Measurements from ENCODE around the gene PSME3. TPM values are rescaled to one million over a fixed set of nuclear protein-coding genes. Genes with fewer than 3 reads are reported as not detected.

Gene PSME3
- total RNA-seq, 1 experiment from 2014 or later = 192 TPM

GRCh38 chr17:42878123-42878880 is 45.1 kb downstream of the PSME3 start:
- POLR2A ChIA-PET = interaction anchor here (0.6 kb wide), 1 partner anchor 18 kb away, joined by 3 read pairs; no protein-coding TSS in a partner anchor

GRCh38 chr17:42878924-42879595 is 45.9 kb downstream of the PSME3 start:
- peaks cover 32% of the 10 kb centered on the region for H3K27me3 Mint-ChIP-seq (ENCODE audit: low read depth)
- no peak overlapping the region for H3K27ac Mint-ChIP-seq
- DNase-seq (ENCODE audit: low spot score) (no peak), ATAC-seq (no peak)
- H3K4me3 Mint-ChIP-seq = no peak overlapping the region
- H3K9me3 Mint-ChIP-seq = no peaks in the 10 kb centered on the region
- no peaks in the 10 kb centered on the region for H3K36me3 Mint-ChIP-seq
- peaks cover 26% of the 10 kb centered on the region for H3K4me1 Mint-ChIP-seq
- ChIA-PET POLR2A (interaction anchor here (0.6 to 1.0 kb wide), 3 partner anchors 19 to 62 kb away, joined by 3 to 4 read pairs (median 3); no protein-coding TSS in a partner anchor), CTCF (interaction anchor here (0.5 to 1.9 kb wide), 11 partner anchors 10 to 119 kb away, joined by 3 to 9 read pairs (median 3); partner anchors contain the start of genes BECN1 and RPL27)
- no peak for TF ChIP-seq MAX (CRISPR knock-in tag; IDR thresholded peaks at IDR 0.05)
- no peak for TF ChIP-seq MYBL2 (CRISPR knock-in tag; IDR thresholded peaks at IDR 0.05)
- TF ChIP-seq FOXK1 (CRISPR knock-in tag; IDR thresholded peaks at IDR 0.05) = no peak
- no peak for TF ChIP-seq FOXP4 (CRISPR knock-in tag; IDR thresholded peaks at IDR 0.05)
- no peak for TF ChIP-seq ZNF232 (CRISPR knock-in tag; IDR thresholded peaks at IDR 0.05)
- no peak for TF ChIP-seq FOXJ3 (CRISPR knock-in tag; IDR thresholded peaks at IDR 0.05; ENCODE audit: borderline replicate concordance)
- no peak for TF ChIP-seq JAZF1 (CRISPR knock-in tag; IDR thresholded peaks at IDR 0.05)
- TF ChIP-seq ZNF317 (CRISPR knock-in tag; IDR thresholded peaks at IDR 0.05; ENCODE audit: borderline replicate concordance, low read depth) = no peak
- TF ChIP-seq ZNF423 (CRISPR knock-in tag; IDR thresholded peaks at IDR 0.05) = no peak
- no peak for TF ChIP-seq JUN (CRISPR knock-in tag; IDR thresholded peaks at IDR 0.05)
- TF ChIP-seq, protein P1, sequence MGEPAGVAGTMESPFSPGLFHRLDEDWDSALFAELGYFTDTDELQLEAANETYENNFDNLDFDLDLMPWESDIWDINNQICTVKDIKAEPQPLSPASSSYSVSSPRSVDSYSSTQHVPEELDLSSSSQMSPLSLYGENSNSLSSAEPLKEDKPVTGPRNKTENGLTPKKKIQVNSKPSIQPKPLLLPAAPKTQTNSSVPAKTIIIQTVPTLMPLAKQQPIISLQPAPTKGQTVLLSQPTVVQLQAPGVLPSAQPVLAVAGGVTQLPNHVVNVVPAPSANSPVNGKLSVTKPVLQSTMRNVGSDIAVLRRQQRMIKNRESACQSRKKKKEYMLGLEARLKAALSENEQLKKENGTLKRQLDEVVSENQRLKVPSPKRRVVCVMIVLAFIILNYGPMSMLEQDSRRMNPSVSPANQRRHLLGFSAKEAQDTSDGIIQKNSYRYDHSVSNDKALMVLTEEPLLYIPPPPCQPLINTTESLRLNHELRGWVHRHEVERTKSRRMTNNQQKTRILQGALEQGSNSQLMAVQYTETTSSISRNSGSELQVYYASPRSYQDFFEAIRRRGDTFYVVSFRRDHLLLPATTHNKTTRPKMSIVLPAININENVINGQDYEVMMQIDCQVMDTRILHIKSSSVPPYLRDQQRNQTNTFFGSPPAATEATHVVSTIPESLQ (CRISPR knock-in tag; IDR thresholded peaks at IDR 0.05) = no peak

More at GRCh38 chr17:42878123-42878880, 45.1 kb downstream of the PSME3 start:
- Mint-ChIP-seq H3K27ac (no peak overlapping the region), H3K27me3 (ENCODE audit: low read depth) (peaks cover 32% of the 10 kb centered on the region), H3K4me1 (peaks cover 21% of the 10 kb centered on the region), H3K4me3 (peak overlapping the region; percentile 39), H3K9me3 (no peaks in the 10 kb centered on the region), H3K36me3 (no peaks in the 10 kb centered on the region)
- ATAC-seq (peak; percentile 82), DNase-seq (ENCODE audit: low spot score) (peak; percentile 89)
- CTCF ChIA-PET = interaction anchor here (0.6 to 1.9 kb wide), 9 partner anchors 10 to 119 kb away, joined by 3 to 9 read pairs (median 5); partner anchors contain the start of genes BECN1 and RPL27
- TF ChIP-seq ZNF121 (CRISPR knock-in tag; IDR thresholded peaks at IDR 0.05) = peak; percentile 85
- no peak for TF ChIP-seq NFATC4 (CRISPR knock-in tag; IDR thresholded peaks at IDR 0.05)
- TF ChIP-seq, protein P2, sequence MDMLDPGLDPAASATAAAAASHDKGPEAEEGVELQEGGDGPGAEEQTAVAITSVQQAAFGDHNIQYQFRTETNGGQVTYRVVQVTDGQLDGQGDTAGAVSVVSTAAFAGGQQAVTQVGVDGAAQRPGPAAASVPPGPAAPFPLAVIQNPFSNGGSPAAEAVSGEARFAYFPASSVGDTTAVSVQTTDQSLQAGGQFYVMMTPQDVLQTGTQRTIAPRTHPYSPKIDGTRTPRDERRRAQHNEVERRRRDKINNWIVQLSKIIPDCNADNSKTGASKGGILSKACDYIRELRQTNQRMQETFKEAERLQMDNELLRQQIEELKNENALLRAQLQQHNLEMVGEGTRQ (CRISPR knock-in tag; IDR thresholded peaks at IDR 0.05) = peak; percentile 83
- TF ChIP-seq ZNF317 (CRISPR knock-in tag; IDR thresholded peaks at IDR 0.05; ENCODE audit: borderline replicate concordance, low read depth) = no peak
- TF ChIP-seq MAX (CRISPR knock-in tag; IDR thresholded peaks at IDR 0.05) = peak; percentile 55; the same call in 1 of the 2 replicates
- TF ChIP-seq, protein P3, sequence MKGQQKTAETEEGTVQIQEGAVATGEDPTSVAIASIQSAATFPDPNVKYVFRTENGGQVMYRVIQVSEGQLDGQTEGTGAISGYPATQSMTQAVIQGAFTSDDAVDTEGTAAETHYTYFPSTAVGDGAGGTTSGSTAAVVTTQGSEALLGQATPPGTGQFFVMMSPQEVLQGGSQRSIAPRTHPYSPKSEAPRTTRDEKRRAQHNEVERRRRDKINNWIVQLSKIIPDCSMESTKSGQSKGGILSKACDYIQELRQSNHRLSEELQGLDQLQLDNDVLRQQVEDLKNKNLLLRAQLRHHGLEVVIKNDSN (CRISPR knock-in tag; IDR thresholded peaks at IDR 0.05) = peak; percentile 81
- TF ChIP-seq, protein P4, sequence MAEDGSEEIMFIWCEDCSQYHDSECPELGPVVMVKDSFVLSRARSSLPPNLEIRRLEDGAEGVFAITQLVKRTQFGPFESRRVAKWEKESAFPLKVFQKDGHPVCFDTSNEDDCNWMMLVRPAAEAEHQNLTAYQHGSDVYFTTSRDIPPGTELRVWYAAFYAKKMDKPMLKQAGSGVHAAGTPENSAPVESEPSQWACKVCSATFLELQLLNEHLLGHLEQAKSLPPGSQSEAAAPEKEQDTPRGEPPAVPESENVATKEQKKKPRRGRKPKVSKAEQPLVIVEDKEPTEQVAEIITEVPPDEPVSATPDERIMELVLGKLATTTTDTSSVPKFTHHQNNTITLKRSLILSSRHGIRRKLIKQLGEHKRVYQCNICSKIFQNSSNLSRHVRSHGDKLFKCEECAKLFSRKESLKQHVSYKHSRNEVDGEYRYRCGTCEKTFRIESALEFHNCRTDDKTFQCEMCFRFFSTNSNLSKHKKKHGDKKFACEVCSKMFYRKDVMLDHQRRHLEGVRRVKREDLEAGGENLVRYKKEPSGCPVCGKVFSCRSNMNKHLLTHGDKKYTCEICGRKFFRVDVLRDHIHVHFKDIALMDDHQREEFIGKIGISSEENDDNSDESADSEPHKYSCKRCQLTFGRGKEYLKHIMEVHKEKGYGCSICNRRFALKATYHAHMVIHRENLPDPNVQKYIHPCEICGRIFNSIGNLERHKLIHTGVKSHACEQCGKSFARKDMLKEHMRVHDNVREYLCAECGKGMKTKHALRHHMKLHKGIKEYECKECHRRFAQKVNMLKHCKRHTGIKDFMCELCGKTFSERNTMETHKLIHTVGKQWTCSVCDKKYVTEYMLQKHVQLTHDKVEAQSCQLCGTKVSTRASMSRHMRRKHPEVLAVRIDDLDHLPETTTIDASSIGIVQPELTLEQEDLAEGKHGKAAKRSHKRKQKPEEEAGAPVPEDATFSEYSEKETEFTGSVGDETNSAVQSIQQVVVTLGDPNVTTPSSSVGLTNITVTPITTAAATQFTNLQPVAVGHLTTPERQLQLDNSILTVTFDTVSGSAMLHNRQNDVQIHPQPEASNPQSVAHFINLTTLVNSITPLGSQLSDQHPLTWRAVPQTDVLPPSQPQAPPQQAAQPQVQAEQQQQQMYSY (CRISPR knock-in tag; IDR thresholded peaks at IDR 0.05) = no peak

Measured in WTC11 (cell line).